Measurements from ENCODE around the gene NMNAT3.

NMNAT3 gene

GRCh38 chr3:139560411-139560810, 117.4 kb downstream of the NMNAT3 start:
- DNase-seq (ENCODE audit: insufficient read length, low spot score) (no peak), FAIRE-seq (no peak)
- TF ChIP-seq CTCF (IDR thresholded peaks at IDR 0.05; ENCODE audit: insufficient read depth, missing control alignments) = no peak

- DNase-seq (ENCODE audit: insufficient read length, low spot score) (no peak), FAIRE-seq (no peak)
- no peak for TF ChIP-seq CTCF (IDR thresholded peaks at IDR 0.05; ENCODE audit: insufficient read depth, missing control alignments)
These were observed 118.2 kb downstream of the NMNAT3 start for GRCh38 chr3:139559541-139559940.

- no peak for TF ChIP-seq CTCF (IDR thresholded peaks at IDR 0.05; ENCODE audit: insufficient read depth, missing control alignments)
- DNase-seq (ENCODE audit: insufficient read length, low spot score) = no peak
- FAIRE-seq = no peak
These were observed 119.2 kb downstream of the NMNAT3 start for GRCh38 chr3:139558351-139559266.

GRCh38 chr3:139557041-139557440, 120.7 kb downstream of the NMNAT3 start:
- no peak for DNase-seq (ENCODE audit: insufficient read length, low spot score)
- no peak for FAIRE-seq
- no peak for TF ChIP-seq CTCF (IDR thresholded peaks at IDR 0.05; ENCODE audit: insufficient read depth, missing control alignments)

- FAIRE-seq (no peak), DNase-seq (ENCODE audit: insufficient read length, low spot score) (no peak)
- TF ChIP-seq CTCF (IDR thresholded peaks at IDR 0.05; ENCODE audit: insufficient read depth, missing control alignments) = no peak
These were observed 122.5 kb downstream of the NMNAT3 start for GRCh38 chr3:139555249-139555648.

GRCh38 chr3:139554628-139555027, 123.1 kb downstream of the NMNAT3 start:
- no peak for TF ChIP-seq CTCF (IDR thresholded peaks at IDR 0.05; ENCODE audit: insufficient read depth, missing control alignments)
- no peak for DNase-seq (ENCODE audit: insufficient read length, low spot score)
- no peak for FAIRE-seq

All from D721Med (cell line).